Tibial nerve (tissue), 4 donors: ENCODE measurements around the gene TSPAN15. TPM values are rescaled to one million over a fixed set of nuclear protein-coding genes. Genes with fewer than 3 reads are reported as not detected.

Experiments
- DNase-seq, 2 donors: peaks; one replicate each; pipeline ENCODE4 v3.0.0-alpha.2; 2019; ENCODE audit warnings: low spot score in 2 of 2
- H3K27ac ChIP-seq, 4 donors: fragments of 200-600 bp; sonication (generic) in 3 of 4; one replicate each; pipeline ENCODE4 v1.5.1; 2017 to 2019; ENCODE audit warnings: mild to moderate bottlenecking in 1 of 4
- H3K27me3 ChIP-seq, 2 donors: fragments of 200-600 bp; sonication (generic) in 1 of 2; one replicate each; pipeline versions ENCODE4 v1.5.1 to v1.6.0; 2017 to 2019
- H3K36me3 ChIP-seq, 3 donors: fragments of 200-600 bp; sonication (generic); one replicate each; pipeline ENCODE4 v1.5.1; 2018 to 2019
- H3K4me1 ChIP-seq, 4 donors: fragments of 200-600 bp; sonication (generic) in 3 of 4; one replicate each; pipeline ENCODE4 v1.5.1; 2017 to 2019
- H3K4me3 ChIP-seq, 4 donors: fragments of 200-600 bp; sonication (generic) in 3 of 4; one replicate each; pipeline ENCODE4 v1.5.1; 2017 to 2019; ENCODE audit warnings: mild to moderate bottlenecking in 1 of 4, moderate library complexity in 1 of 4
- H3K9me3 ChIP-seq, 4 donors: fragments of 200-600 bp; sonication (generic) in 3 of 4; one replicate each; pipeline ENCODE4 v1.5.1; 2017 to 2019
- CTCF ChIP-seq, 5 experiments: fragments of 200-600 bp in 3 of 5; fragments of 450-650 bp in 2 of 5; sonication (generic) in 3 of 5; IDR thresholded peaks; one replicate each; pipeline ENCODE4 v1.5.1; 2016 to 2019; ENCODE audit warnings: antibody characterized with exemption in 5 of 5, mild to moderate bottlenecking in 3 of 5, moderate library complexity in 2 of 5
- EP300 ChIP-seq, 2 donors: sonication (generic); formaldehyde crosslinking; IDR thresholded peaks; one replicate each; pipeline ENCODE4 v1.6.1; 2017; ENCODE audit warnings: antibody characterized with exemption in 2 of 2, mild to moderate bottlenecking in 1 of 2
- POLR2A ChIP-seq, 2 donors: fragments of 450-650 bp; IDR thresholded peaks; one replicate each; pipeline ENCODE4 v1.6.1; 2017; ENCODE audit warnings: antibody characterized with exemption in 2 of 2, mild to moderate bottlenecking in 2 of 2, moderate library complexity in 2 of 2
- WGBS, 2 donors: methylation state at CpG; one replicate each; pipeline ENCODE4 v1.1.5; 2018; 5-methylcytosine and 5-hydroxymethylcytosine counted together
- total RNA-seq, 4 donors: library from RNA; depleted of rRNA; stranded (reverse); fragments of >200 nt; gene quantifications; one replicate each; pipeline ENCODE4 v1.1.0, GENCODE V29; 2016

TSPAN15 gene
- total RNA-seq, 4 donors from 2014 or later: 46.9 to 117 (median 92.7) TPM

GRCh38 chr10:69496352-69497230, 45.3 kb downstream of the TSPAN15 start:
- H3K9me3 ChIP-seq: no peaks in the 10 kb centered on the region
- peak overlapping the region; percentile 68 to 93 (median 90) for H3K27ac ChIP-seq
- no peaks in the 10 kb centered on the region for H3K27me3 ChIP-seq
- DNase-seq: no peak
- H3K4me3 ChIP-seq: no peak overlapping the region
- 70 to 78% methylated on average over 4 to 6 of the region's 6 CpGs for WGBS, 2 donors
- no peak for TF ChIP-seq CTCF (IDR thresholded peaks at IDR 0.05)
- TF ChIP-seq EP300 (IDR thresholded peaks at IDR 0.05): no peak
- TF ChIP-seq POLR2A (IDR thresholded peaks at IDR 0.05): no peak
- peaks cover 0 to 88% (median 46%) of the 10 kb centered on the region in 4 donors for H3K4me1 ChIP-seq
- peaks cover 0 to 8% (median 0%) of the 10 kb centered on the region in 3 donors for H3K36me3 ChIP-seq

GRCh38 chr10:69497231-69497561, 45.9 kb downstream of the TSPAN15 start:
- Histone ChIP-seq H3K36me3 (peaks cover 0 to 8% (median 0%) of the 10 kb centered on the region in 3 donors), H3K4me1 (peaks cover 0 to 82% (median 43%) of the 10 kb centered on the region in 4 donors), H3K9me3 (no peaks in the 10 kb centered on the region), H3K27ac (peak overlapping the region; percentile 68 to 93 (median 90)), H3K27me3 (no peaks in the 10 kb centered on the region), H3K4me3 (no peak overlapping the region)
- no peak for DNase-seq
- TF ChIP-seq CTCF (IDR thresholded peaks at IDR 0.05) (no peak), POLR2A (IDR thresholded peaks at IDR 0.05) (no peak), EP300 (IDR thresholded peaks at IDR 0.05) (peak in 1 of 2 donors; percentile 17)
- WGBS, 2 donors: 36 to 49% methylated on average over 5 of the region's 5 CpGs

- no peak for DNase-seq
- H3K4me1 ChIP-seq: peaks cover 0 to 75% (median 37%) of the 10 kb centered on the region in 4 donors
- peak overlapping the region; percentile 68 to 93 (median 90) for H3K27ac ChIP-seq
- H3K4me3 ChIP-seq: no peak overlapping the region
- peaks cover 0 to 13% (median 0%) of the 10 kb centered on the region in 3 donors for H3K36me3 ChIP-seq
- H3K9me3 ChIP-seq: no peaks in the 10 kb centered on the region
- no peaks in the 10 kb centered on the region for H3K27me3 ChIP-seq
- TF ChIP-seq EP300 (IDR thresholded peaks at IDR 0.05) (no peak), POLR2A (IDR thresholded peaks at IDR 0.05) (no peak), CTCF (IDR thresholded peaks at IDR 0.05) (no peak)
- 58 to 61% methylated on average over 11 of the region's 11 CpGs for WGBS, 2 donors
These were observed 46.5 kb downstream of the TSPAN15 start for GRCh38 chr10:69497611-69498390.

GRCh38 chr10:69498711-69499471, 47.6 kb downstream of the TSPAN15 start:
- Histone ChIP-seq H3K27me3 (no peaks in the 10 kb centered on the region), H3K36me3 (peaks cover 0 to 20% (median 0%) of the 10 kb centered on the region in 3 donors), H3K27ac (peak overlapping the region; percentile 5 to 93 (median 80)), H3K4me3 (no peak overlapping the region), H3K9me3 (no peaks in the 10 kb centered on the region), H3K4me1 (peaks cover 0 to 69% (median 30%) of the 10 kb centered on the region in 4 donors)
- whole genome bisulfite sequencing, 2 donors: 52 to 75% methylated on average over 10 of the region's 10 CpGs
- TF ChIP-seq CTCF (IDR thresholded peaks at IDR 0.05) (no peak), POLR2A (IDR thresholded peaks at IDR 0.05) (no peak), EP300 (IDR thresholded peaks at IDR 0.05) (no peak)
- no peak for DNase-seq
